Measurements from ENCODE around the gene DNAH2. TPM values are rescaled to one million over a fixed set of nuclear protein-coding genes. Genes with fewer than 3 reads are reported as not detected.

Gene DNAH2
- polyA plus RNA-seq, 1 of the 3 experiments (the other 2 are of a cell fraction), result 0.13 TPM

GRCh38 chr17:7834957-7835813 lies 117.6 kb downstream of the DNAH2 start (continued):
- TF ChIP-seq RAD21 (IDR thresholded peaks at IDR 0.05; ENCODE audit: low read length) (peak; percentile 75), CTCF (IDR thresholded peaks at IDR 0.05) (peak; percentile 77), EP300 (IDR thresholded peaks at IDR 0.05; ENCODE audit: borderline replicate concordance in 1 of 2, low read depth in 1 of 2, low read length in 1 of 2) (no peak; a peak in 2 of 4 replicates), GABPA (IDR thresholded peaks at IDR 0.05; ENCODE audit: low read depth) (no peak), NFIC (IDR thresholded peaks at IDR 0.05; ENCODE audit: borderline replicate concordance) (no peak), TAF1 (IDR thresholded peaks at IDR 0.05; ENCODE audit: borderline replicate concordance, low read depth, low read length) (no peak), MAX (IDR thresholded peaks at IDR 0.05; ENCODE audit: low read depth) (peak; percentile 95), ZBTB33 (IDR thresholded peaks at IDR 0.05; ENCODE audit: borderline replicate concordance, low read depth) (peak; percentile 56; the same call in 1 of the 2 replicates), PBX3 (IDR thresholded peaks at IDR 0.05) (peak; percentile 53), JUND (IDR thresholded peaks at IDR 0.05) (no peak), SIN3A (IDR thresholded peaks at IDR 0.05; ENCODE audit: borderline replicate concordance, low read depth, low read length) (peak; percentile 52; the same call in 1 of the 2 replicates), FOSL2 (IDR thresholded peaks at IDR 0.05; ENCODE audit: borderline replicate concordance, low read depth) (no peak), RFX5 (IDR thresholded peaks at IDR 0.05; ENCODE audit: low read length) (peak; percentile 96), USF1 (IDR thresholded peaks at IDR 0.05; ENCODE audit: borderline replicate concordance, low read depth) (peak; percentile 35; the same call in 1 of the 2 replicates), NRF1 (IDR thresholded peaks at IDR 0.05; ENCODE audit: low read depth, low read length) (peak; percentile 84)

Measured in SK-N-SH (cell line).